Right lobe of liver (tissue), 6 donors: ENCODE data around the gene FANCC. TPM values are rescaled to one million over a fixed set of nuclear protein-coding genes. Genes with fewer than 3 reads are reported as not detected.

Experiments used
- ATAC-seq, 4 donors: fragments of 200-7000 bp; cut with Tn5 transposase; one replicate each; pipeline ENCODE4 v1.9.1; 2020; ENCODE audit warnings: mild to moderate bottlenecking in 4 of 4, moderate library complexity in 4 of 4
- DNase-seq, 3 donors: peaks; one replicate each; pipeline ENCODE4 v3.0.0-alpha.2; 2020
- H3K27ac ChIP-seq, 3 donors: fragments of 200-600 bp; one replicate each; pipeline ENCODE4 v1.8.0; 2022
- H3K27me3 ChIP-seq, 2 donors: fragments of 200-600 bp; one replicate each; pipeline ENCODE4 v1.8.0; 2022
- H3K36me3 ChIP-seq, 4 donors: fragments of 200-600 bp; sonication (generic) in 1 of 4; one replicate each; pipeline versions ENCODE4 v1.5.1 to v1.8.0; 2017 to 2022; ENCODE audit warnings: control low read depth in 1 of 4
- H3K4me1 ChIP-seq, 4 donors: fragments of 200-600 bp; sonication (generic) in 1 of 4; one replicate each; pipeline versions ENCODE4 v1.5.1 to v1.8.0; 2017 to 2022; ENCODE audit warnings: control low read depth in 1 of 4
- H3K4me3 ChIP-seq, 3 donors: fragments of 200-600 bp; one replicate each; pipeline ENCODE4 v1.8.0; 2022
- H3K9me3 ChIP-seq, 4 donors: fragments of 200-600 bp; sonication (generic) in 1 of 4; one replicate each; pipeline versions ENCODE4 v1.5.1 to v1.8.0; 2017 to 2022; ENCODE audit warnings: control low read depth in 1 of 4
- CTCF ChIP-seq, 4 donors: fragments of 200-600 bp in 3 of 4; fragments of 450-650 bp in 1 of 4; IDR thresholded peaks; one replicate each; pipeline versions ENCODE4 v1.5.1 to v1.8.0; 2016 to 2022; ENCODE audit warnings: antibody characterized with exemption in 4 of 4, mild to moderate bottlenecking in 2 of 4
- POLR2A ChIP-seq: fragments of 450-650 bp; IDR thresholded peaks from one replicate; pipeline ENCODE4 v1.6.1; 2017; ENCODE audit warnings: antibody characterized with exemption, mild to moderate bottlenecking
- WGBS: methylation state at CpG from one replicate; pipeline ENCODE4 v1.1.6; 2018; ENCODE audit warnings: low coverage, low lambda C conversion rate; ENCODE audit not compliant: insufficient coverage; ENCODE audit errors: missing lambda C conversion rate; 5-methylcytosine and 5-hydroxymethylcytosine counted together
- intact Hi-C, 2 donors: fragments of 100-400 bp; cut with DNase I; formaldehyde crosslinking; loops; one replicate each; pipeline versions ENCODE4 v1.11.2 to v1.14.1; 2022
- total RNA-seq, 6 experiments: library from RNA; depleted of rRNA in 2 of 6; stranded (reverse); fragments of >200 nt in 2 of 6; fragmentation: NEBNext Ultra II Directional in 3 of 6; extraction: Animal tissue kit (Norgen Biotek cat#: 25700) in 3 of 6; gene quantifications; one replicate each; pipeline versions ENCODE4 v1.1.0 to v1.2.4, GENCODE V29; 2016 to 2023
- donor health status: DM: no; HTN: yes; CAD: no.
- donor health status: DM: no; HTN: no; CAD: no.
- donor health status: DM: no; HTN: no; CAD: no.
- donor health status: DM: no; HTN: yes; CAD: no.
- donor health status: DM: no; HTN: yes; CAD: no.

The FANCC gene
- total RNA-seq, 6 experiments from 2014 or later, result 8.1 to 27.9 (median 13.2) TPM

- peaks cover 0 to 11% (median 0%) of the 10 kb centered on the region in 4 donors for H3K36me3 ChIP-seq
- intact Hi-C loops, result no loop called here
These were observed 198.9 kb downstream of the FANCC start for GRCh38 chr9:95118596-95118995.

GRCh38 chr9:95116808-95117204 is 200.7 kb downstream of the FANCC start:
- H3K36me3 ChIP-seq, result peaks cover 0 to 15% (median 2%) of the 10 kb centered on the region in 4 donors
- H3K9me3 ChIP-seq, result no peaks in the 10 kb centered on the region
- H3K27me3 ChIP-seq, result no peaks in the 10 kb centered on the region
- H3K4me3 ChIP-seq, result no peak overlapping the region
- ATAC-seq, result no peak
- H3K27ac ChIP-seq, result no peak overlapping the region
- intact Hi-C loops, result no loop called here
- no peaks in the 10 kb centered on the region for H3K4me1 ChIP-seq
- no peak for TF ChIP-seq CTCF (IDR thresholded peaks at IDR 0.05)
- 16% methylated on average over 1 of the region's 1 CpG for WGBS
- peak in 1 of 3 donors; percentile 30 for DNase-seq

More at GRCh38 chr9:95118596-95118995, 198.9 kb downstream of the FANCC start:
- Histone ChIP-seq H3K9me3 (no peaks in the 10 kb centered on the region), H3K27me3 (no peaks in the 10 kb centered on the region), H3K27ac (no peak overlapping the region), H3K4me1 (no peaks in the 10 kb centered on the region), H3K4me3 (no peak overlapping the region)
- no peak for DNase-seq
- TF ChIP-seq POLR2A, result no peak
- TF ChIP-seq CTCF (IDR thresholded peaks at IDR 0.05), result no peak
- ATAC-seq, result no peak
- WGBS, result 93% methylated on average over 4 of the region's 4 CpGs

GRCh38 chr9:95116002-95116807 is 201.3 kb downstream of the FANCC start:
- peaks cover 0 to 21% (median 2%) of the 10 kb centered on the region in 4 donors for H3K36me3 ChIP-seq
- DNase-seq (no peak), ATAC-seq (peak in 2 of 4 donors; percentile 29 to 37)
- no peaks in the 10 kb centered on the region for H3K4me1 ChIP-seq
- H3K27me3 ChIP-seq, result no peaks in the 10 kb centered on the region
- H3K27ac ChIP-seq, result no peak overlapping the region
- TF ChIP-seq CTCF (IDR thresholded peaks at IDR 0.05) (peak in 2 of 4 donors; percentile 6 to 33), POLR2A (no peak)
- no peak overlapping the region for H3K4me3 ChIP-seq
- H3K9me3 ChIP-seq, result no peaks in the 10 kb centered on the region
- 85% methylated on average over 10 of the region's 11 CpGs for WGBS
- intact Hi-C loops, result no loop called here

- ATAC-seq (no peak), DNase-seq (no peak)
- no peaks in the 10 kb centered on the region for H3K27me3 ChIP-seq
- TF ChIP-seq POLR2A (no peak), CTCF (IDR thresholded peaks at IDR 0.05) (no peak)
- no peak overlapping the region for H3K27ac ChIP-seq
- H3K4me3 ChIP-seq, result no peak overlapping the region
- 90% methylated on average over 6 of the region's 6 CpGs for WGBS
- peaks cover 0 to 25% (median 4%) of the 10 kb centered on the region in 4 donors for H3K36me3 ChIP-seq
- no peaks in the 10 kb centered on the region for H3K9me3 ChIP-seq
- no peaks in the 10 kb centered on the region for H3K4me1 ChIP-seq
- intact Hi-C loops, result no loop called here
These were observed 202.4 kb downstream of the FANCC start for GRCh38 chr9:95115104-95115503.
